ENCODE results near the gene DIP2A.

The DIP2A gene

DNA sequence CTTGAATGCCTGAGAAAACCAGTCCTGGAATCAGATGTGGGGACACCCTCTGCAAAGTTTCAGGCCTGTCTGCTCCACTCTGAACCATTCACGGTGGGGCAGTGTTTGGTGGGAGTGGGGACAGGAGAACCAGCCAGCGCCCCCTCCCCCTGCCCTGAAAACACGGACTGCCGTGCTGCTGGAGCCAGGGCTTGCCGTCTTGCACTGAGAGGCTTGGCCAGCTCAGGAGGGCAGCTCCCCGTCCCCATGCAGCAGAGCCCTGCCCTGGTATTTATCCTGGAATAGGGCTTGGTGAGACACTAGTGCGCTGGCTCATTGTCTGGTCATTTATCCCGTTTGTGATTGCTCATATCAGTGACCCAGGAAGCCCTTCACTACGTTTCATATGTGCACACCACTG lies 142.3 kb downstream of the DIP2A start:
- in situ Hi-C loops (cut with MboI; ENCODE audit: low sequenced_read_pairs), result no loop called here
- H3K4me1 ChIP-seq, result peaks cover 6% of the 10 kb centered on the region
- no peaks in the 10 kb centered on the region for H3K36me3 ChIP-seq (replicated peaks)
- DNase-seq (ENCODE audit: low spot score in 2 of 2), result no peak
- no peaks in the 10 kb centered on the region for H3K9me3 ChIP-seq
- no peaks in the 10 kb centered on the region for H3K27me3 ChIP-seq (ENCODE audit: low read depth)
- H3K4me3 ChIP-seq, result no peak overlapping the region

DNA sequence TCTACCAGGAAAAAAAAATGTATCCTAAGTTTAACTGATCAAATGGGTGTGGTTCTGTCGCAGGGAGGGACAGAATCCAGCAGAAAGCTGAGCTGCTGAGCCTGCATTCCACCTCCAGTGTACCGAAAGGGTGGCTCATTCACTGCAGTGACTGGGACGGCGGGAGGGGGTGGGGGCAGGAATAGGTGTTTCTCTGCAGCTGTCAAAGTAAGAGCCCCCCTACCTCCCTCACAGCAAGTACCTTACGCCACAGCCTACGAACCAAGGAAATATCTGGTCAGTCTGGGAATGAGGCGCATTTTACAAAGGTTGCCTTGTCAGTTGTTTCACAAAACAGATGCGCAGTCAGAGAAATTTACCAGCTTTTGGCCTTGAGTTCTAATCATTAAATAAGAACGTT lies 144.5 kb downstream of the DIP2A start:
- in situ Hi-C loops (cut with MboI; ENCODE audit: low sequenced_read_pairs), result no loop called here
- H3K4me1 ChIP-seq, result peaks cover 6% of the 10 kb centered on the region
- H3K4me3 ChIP-seq, result no peak overlapping the region
- H3K27me3 ChIP-seq (ENCODE audit: low read depth), result no peaks in the 10 kb centered on the region
- H3K9me3 ChIP-seq, result no peaks in the 10 kb centered on the region
- DNase-seq (ENCODE audit: low spot score in 2 of 2), result no peak
- H3K36me3 ChIP-seq (replicated peaks), result no peaks in the 10 kb centered on the region

DNA sequence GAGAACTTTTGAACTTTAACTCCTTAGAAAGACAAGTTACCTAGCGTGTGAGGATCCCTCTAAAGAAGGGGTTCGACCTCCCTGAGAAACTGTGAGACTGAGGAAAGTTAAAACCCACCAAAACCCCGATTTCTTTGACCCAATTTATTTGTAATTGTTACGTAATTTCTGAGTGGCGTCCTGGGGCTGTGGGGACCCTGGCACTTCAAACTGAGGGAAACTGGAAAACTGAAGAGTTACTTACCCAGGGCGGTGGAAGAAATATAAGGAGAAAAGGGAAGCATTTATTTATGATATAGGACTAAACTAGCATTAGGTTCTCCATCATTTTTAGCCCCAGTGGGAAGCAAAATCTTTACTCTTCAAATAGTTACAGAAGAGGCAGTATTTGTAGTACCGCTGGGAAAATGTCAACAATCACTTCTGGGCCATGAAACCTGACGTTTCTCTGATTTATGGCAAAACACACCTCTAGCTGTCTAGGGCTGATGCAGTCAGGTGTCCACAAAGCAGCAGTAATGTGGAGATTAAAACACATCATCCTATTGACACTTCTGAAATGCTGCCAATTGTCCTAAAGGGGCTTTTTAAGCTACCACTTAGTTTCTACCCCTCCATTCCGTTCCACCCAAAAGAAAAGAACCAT lies 145.8 kb downstream of the DIP2A start:
- Histone ChIP-seq H3K4me3 (no peak overlapping the region), H3K27me3 (ENCODE audit: low read depth) (no peaks in the 10 kb centered on the region), H3K4me1 (peaks cover 3% of the 10 kb centered on the region; the same call in 1 of the 2 replicates), H3K9me3 (no peaks in the 10 kb centered on the region), H3K36me3 (replicated peaks) (no peaks in the 10 kb centered on the region)
- DNase-seq (ENCODE audit: low spot score in 2 of 2), result no peak
- in situ Hi-C loops (cut with MboI; ENCODE audit: low sequenced_read_pairs), result no loop called here

DNA sequence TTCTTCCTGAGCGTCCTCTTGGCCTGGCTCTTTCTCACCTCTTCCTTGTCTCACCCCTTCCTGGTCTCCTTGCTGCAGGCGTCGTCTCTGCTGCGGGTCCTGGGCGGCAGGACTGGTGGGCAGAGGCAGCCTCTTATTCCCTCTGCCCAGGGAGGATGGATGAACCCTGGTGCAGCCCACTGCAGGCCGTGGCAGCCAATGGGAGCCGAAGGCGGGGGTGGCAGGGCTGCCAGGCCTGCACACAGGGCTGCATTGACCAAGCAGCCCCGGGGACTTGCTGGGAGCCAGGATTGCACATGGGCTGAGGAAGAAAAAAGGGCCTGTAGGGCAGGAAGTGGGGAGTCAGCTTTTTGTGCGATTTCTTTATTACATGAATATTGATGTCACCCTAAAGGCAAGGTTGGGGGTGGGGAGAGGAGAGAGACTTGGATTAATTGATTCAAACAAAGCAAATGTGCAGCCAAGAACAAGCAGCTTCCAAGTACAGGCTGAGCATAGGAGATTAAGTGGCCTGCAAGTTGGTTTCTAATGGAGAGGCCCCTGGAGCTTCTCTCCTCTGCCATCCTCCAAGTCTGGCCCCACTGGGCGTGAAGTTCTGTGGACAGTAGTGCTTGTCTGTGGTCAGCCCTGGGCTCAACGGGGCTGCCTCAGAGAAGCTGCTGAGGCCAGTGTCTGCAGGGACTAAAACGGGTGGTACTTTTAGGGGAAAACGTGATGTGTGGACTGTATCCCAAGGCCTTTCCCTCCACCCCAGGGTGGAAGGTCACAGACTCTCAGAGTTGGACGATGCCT lies 146.5 kb downstream of the DIP2A start, which contains the start of gene S100B:
S100B (minus strand) TSS at position 108 of the 792 bp plus-strand sequence. CDS start 2,667 bp downstream, outside the sequence.
- Histone ChIP-seq H3K9me3 (no peaks in the 10 kb centered on the region), H3K4me1 (peaks cover 3% of the 10 kb centered on the region; the same call in 1 of the 2 replicates), H3K4me3 (no peak within 1 kb of the TSS), H3K36me3 (replicated peaks) (no peaks in the 10 kb centered on the region), H3K27me3 (ENCODE audit: low read depth) (no peaks in the 10 kb centered on the region)
- no peak for DNase-seq (ENCODE audit: low spot score in 2 of 2)
- in situ Hi-C loops (cut with MboI; ENCODE audit: low sequenced_read_pairs), result no loop called here

DNA sequence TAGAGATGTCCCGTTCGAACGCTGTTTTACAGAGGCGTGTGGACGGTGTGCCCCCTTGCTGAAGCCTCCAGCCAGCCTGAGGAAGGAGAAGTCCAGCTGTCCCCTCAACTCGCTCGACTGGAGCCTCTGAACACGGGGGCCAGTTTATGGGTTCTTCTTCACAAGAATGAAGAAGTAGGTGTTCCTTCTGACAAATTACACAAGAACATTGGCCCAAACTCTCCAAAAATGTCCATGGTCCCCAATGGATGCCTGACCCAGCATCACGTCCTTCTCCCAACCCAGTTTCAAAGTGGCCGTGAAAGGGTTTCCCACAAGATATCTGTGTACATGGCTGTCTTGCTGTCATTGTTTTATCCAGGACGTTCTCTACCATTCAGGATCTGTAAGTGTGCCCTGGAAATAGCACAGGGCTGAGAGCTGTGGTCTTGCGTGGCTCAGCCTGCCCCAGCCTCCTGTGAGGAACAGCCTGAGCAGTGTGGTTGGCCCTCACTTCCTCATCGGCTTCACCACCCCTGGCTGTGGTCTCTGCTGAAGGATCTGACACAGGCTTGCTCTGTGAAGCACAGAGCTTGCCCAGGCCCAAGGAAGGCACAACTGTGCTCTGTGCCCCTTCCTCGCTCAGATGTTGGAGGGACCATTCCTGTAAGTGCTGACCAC lies 147.2 kb downstream of the DIP2A start:
- H3K4me1 ChIP-seq, result peaks cover 3% of the 10 kb centered on the region; the same call in 1 of the 2 replicates
- in situ Hi-C loops (cut with MboI; ENCODE audit: low sequenced_read_pairs), result no loop called here
- DNase-seq (ENCODE audit: low spot score in 2 of 2), result no peak

DNA sequence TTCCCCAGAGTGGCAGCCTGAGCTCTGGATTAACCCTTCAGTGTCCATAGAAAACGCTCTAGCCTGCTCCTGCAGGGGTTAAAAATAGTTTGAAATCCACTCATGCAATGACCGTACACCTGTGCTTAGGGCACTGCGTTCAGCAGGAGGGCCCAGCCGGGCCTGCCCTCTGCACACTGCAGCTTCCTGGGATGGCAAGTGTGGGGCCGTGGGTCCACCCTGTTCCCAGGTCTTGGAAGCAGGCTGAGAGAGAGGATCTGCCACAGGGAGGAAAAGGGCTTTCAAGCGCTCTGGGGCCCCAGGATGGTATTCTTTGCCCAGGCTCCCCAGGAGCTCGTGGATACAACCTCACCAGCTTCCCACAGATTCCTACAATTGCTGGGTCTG lies 147.7 kb downstream of the DIP2A start:
- H3K4me1 ChIP-seq, result peaks cover 3% of the 10 kb centered on the region; the same call in 1 of the 2 replicates
- no peaks in the 10 kb centered on the region for H3K9me3 ChIP-seq
- H3K36me3 ChIP-seq (replicated peaks), result no peaks in the 10 kb centered on the region
- no peak overlapping the region for H3K4me3 ChIP-seq
- H3K27me3 ChIP-seq (ENCODE audit: low read depth), result no peaks in the 10 kb centered on the region
- DNase-seq (ENCODE audit: low spot score in 2 of 2), result no peak
- in situ Hi-C loops (cut with MboI; ENCODE audit: low sequenced_read_pairs), result no loop called here

More for the DNA sequence above, 147.2 kb downstream of the DIP2A start:
- no peak overlapping the region for H3K4me3 ChIP-seq
- no peaks in the 10 kb centered on the region for H3K27me3 ChIP-seq (ENCODE audit: low read depth)
- no peaks in the 10 kb centered on the region for H3K36me3 ChIP-seq (replicated peaks)
- H3K9me3 ChIP-seq, result no peaks in the 10 kb centered on the region

DNA sequence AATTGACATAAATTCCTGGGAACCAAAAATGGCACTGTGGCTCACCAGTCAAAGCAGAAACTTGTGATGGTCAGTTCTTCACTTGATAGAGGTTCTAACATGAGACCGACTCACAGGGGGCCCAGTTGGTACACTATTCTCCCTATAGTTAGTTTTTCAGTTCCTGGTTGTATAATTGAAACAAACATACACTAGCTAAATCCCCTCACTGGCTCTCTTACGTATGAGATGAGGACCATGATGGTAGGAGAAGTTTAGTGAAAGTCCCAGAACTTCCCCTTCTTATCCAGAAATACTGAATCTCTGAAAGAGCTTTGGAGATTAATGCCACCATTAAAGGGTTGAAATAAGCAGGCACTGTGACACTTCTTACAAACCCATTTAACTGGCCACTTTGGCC lies 148.9 kb downstream of the DIP2A start:
- H3K4me1 ChIP-seq, result peaks cover 3% of the 10 kb centered on the region; the same call in 1 of the 2 replicates
- in situ Hi-C loops (cut with MboI; ENCODE audit: low sequenced_read_pairs), result no loop called here
- H3K4me3 ChIP-seq, result no peak overlapping the region
- H3K9me3 ChIP-seq, result no peaks in the 10 kb centered on the region
- no peak for DNase-seq (ENCODE audit: low spot score in 2 of 2)
- no peaks in the 10 kb centered on the region for H3K36me3 ChIP-seq (replicated peaks)
- no peaks in the 10 kb centered on the region for H3K27me3 ChIP-seq (ENCODE audit: low read depth)

DNA sequence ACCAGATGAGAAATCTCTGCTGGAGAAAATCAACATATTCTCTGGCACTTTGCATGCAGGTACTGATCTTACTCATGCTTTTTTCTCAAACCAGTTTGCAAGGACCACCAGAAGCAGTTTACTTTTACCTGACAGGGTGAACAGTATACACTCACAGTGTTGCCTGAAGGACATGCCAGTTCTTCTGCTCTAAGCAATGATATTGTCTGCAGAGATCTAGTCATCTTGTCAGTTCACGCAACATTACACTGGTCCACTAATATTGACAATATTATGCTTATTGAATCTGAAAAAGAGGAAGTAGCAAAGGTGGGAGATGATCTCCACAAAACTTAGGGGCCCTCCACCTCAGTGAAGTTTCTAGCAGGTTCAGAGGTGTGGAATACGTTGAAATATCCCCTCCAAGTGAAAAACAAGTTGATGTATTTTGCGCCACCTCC lies 150.0 kb downstream of the DIP2A start:
- no peak for DNase-seq (ENCODE audit: low spot score in 2 of 2)
- H3K4me1 ChIP-seq, result no peaks in the 10 kb centered on the region
- H3K9me3 ChIP-seq, result no peaks in the 10 kb centered on the region
- no peak overlapping the region for H3K4me3 ChIP-seq
- H3K27me3 ChIP-seq (ENCODE audit: low read depth), result no peaks in the 10 kb centered on the region
- in situ Hi-C loops (cut with MboI; ENCODE audit: low sequenced_read_pairs), result no loop called here
- no peaks in the 10 kb centered on the region for H3K36me3 ChIP-seq (replicated peaks)

DNA sequence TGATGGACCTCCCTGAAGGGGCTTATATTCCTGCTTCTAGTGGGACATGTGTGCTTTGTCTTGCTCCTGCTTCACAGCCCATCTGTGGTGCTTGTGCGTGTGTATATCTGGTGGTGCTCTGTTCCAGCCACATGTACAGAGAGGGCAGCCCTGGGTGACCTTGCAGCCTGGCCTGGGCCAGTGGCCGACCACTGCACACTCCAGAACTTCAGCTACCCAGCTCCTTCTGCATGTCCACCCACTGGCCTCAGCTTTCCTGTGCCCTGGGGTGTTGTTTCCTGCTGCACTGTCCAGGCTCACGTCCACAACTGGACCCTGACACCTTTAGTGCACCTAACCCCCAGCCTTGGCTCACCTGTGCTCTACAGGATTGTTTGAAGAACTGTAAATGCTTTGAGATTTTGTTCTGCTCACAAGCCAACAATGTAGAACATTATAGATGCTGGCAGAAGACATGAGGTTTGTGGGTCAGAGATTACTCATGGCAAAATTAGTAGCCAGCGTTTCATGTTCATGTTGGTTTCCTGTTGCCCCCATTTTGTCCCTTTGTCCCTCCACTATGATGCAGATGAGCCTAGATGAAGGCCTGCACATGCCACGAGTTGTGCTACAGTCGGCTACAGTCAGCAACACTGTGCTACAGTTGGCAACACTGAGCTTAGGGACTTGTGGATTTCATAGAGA lies 151.5 kb downstream of the DIP2A start:
- Histone ChIP-seq H3K4me1 (no peaks in the 10 kb centered on the region), H3K36me3 (replicated peaks) (no peaks in the 10 kb centered on the region), H3K9me3 (no peaks in the 10 kb centered on the region), H3K4me3 (no peak overlapping the region), H3K27me3 (ENCODE audit: low read depth) (peaks cover 3% of the 10 kb centered on the region; the same call in 1 of the 2 replicates)
- in situ Hi-C loops (cut with MboI; ENCODE audit: low sequenced_read_pairs), result no loop called here
- DNase-seq (ENCODE audit: low spot score in 2 of 2), result no peak

DNA sequence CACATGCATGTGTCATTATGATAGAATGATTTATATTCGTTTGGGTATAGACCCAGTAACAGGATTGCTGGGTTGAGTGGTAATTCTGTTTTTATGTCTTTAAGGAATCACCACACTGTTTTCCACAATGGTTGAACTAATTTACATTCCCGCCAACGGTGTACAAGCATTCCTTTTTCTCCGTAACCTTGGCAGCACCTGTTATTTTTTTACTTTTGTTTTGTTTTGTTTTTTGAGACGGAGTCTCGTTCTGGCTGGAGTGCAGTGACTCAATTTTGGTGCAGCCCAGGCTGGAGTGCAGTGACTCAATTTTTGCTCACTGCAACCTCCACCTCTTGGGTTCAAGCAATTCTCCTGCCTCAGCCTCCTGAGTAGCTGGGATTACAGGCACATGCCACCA lies 154.7 kb downstream of the DIP2A start:
- H3K4me3 ChIP-seq, result no peak overlapping the region
- H3K4me1 ChIP-seq, result no peaks in the 10 kb centered on the region
- no peaks in the 10 kb centered on the region for H3K36me3 ChIP-seq (replicated peaks)
- DNase-seq (ENCODE audit: low spot score in 2 of 2), result no peak
- H3K9me3 ChIP-seq, result no peaks in the 10 kb centered on the region
- peaks cover 5% of the 10 kb centered on the region; the same call in 1 of the 2 replicates for H3K27me3 ChIP-seq (ENCODE audit: low read depth)
- in situ Hi-C loops (cut with MboI; ENCODE audit: low sequenced_read_pairs), result no loop called here

DNA sequence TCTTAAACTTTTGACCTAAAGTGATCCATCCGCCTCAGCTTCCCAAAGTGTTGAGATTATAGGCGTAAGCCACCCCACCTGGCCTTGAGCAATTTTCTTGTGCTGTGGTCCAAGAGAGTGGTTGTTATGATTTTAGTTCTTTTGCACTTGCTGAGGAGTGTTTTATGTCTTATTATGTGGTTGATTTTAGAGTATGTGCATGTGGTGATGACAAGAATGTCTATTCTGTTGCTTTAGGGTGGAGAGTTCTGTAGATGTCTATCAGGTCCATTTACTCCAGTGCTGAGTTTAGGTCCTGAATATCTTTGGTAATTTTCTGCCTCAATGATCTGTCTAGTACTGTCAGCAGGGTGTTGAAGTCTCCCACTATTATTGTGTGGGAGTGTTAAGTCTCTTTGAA lies 157.4 kb downstream of the DIP2A start:
- H3K27me3 ChIP-seq (ENCODE audit: low read depth), result peaks cover 7% of the 10 kb centered on the region; the same call in 1 of the 2 replicates
- no peaks in the 10 kb centered on the region for H3K4me1 ChIP-seq
- in situ Hi-C loops (cut with MboI; ENCODE audit: low sequenced_read_pairs), result no loop called here
- DNase-seq (ENCODE audit: low spot score in 2 of 2), result no peak
- no peak overlapping the region for H3K4me3 ChIP-seq
- no peaks in the 10 kb centered on the region for H3K36me3 ChIP-seq (replicated peaks)
- no peaks in the 10 kb centered on the region for H3K9me3 ChIP-seq

DNA sequence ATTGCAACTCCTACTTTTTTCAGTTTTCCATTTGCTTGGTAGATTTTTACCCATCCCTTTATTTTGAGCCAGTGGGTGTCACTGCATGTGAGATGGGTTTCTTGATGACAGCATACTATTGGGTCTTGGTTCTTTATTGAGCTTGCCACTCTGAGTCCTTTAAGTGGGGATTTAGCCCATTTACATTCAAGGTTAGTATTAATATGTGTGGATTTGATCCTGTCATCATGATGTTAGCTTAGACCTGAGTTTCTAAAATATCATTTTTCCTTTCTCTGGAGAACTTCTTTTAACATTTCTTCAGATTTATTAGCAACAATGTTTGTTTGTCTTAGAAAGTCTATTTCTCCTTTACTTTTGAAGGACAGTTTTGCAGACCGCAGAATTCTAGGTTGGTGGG lies 158.0 kb downstream of the DIP2A start:
- Histone ChIP-seq H3K36me3 (replicated peaks) (no peaks in the 10 kb centered on the region), H3K9me3 (no peaks in the 10 kb centered on the region), H3K4me3 (no peak overlapping the region), H3K4me1 (no peaks in the 10 kb centered on the region), H3K27me3 (ENCODE audit: low read depth) (peaks cover 7% of the 10 kb centered on the region; the same call in 1 of the 2 replicates)
- in situ Hi-C loops (cut with MboI; ENCODE audit: low sequenced_read_pairs), result no loop called here
- no peak for DNase-seq (ENCODE audit: low spot score in 2 of 2)

DNA sequence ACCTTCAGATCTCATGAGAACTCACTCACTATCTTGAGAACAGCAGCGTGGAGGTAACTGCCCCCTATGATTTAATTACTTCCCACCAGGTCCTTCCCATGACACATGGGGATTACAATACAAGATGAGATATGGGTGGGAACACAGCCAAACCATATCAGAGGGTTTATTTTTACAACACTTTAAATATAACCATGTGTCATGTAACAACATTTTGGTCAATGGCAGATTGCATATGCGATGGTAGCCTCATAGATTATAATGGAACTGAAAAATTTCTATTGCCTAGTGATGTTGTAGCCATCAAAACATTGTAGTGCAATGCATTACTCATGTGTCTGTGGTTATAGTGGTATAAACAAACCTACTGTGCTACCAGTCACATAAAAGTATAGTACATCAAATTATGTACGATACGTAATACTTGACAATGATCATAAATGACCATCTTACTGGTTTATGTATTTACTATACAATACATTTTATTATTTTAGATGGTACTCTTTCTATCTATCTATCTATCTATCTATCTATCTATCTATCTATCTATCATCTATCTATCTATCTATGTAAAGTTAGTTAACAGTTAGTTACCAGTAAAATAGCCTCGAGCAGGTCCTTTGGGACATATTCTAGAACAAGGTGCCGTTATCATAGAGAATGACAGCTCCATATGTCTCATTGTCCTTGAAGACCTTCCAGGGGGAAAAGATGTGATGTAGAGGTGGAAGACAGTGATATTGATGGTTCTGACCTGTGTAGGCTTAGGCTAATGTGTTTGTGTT lies 158.8 kb downstream of the DIP2A start:
- no peaks in the 10 kb centered on the region for H3K9me3 ChIP-seq
- DNase-seq (ENCODE audit: low spot score in 2 of 2), result no peak
- no peaks in the 10 kb centered on the region for H3K36me3 ChIP-seq (replicated peaks)
- in situ Hi-C loops (cut with MboI; ENCODE audit: low sequenced_read_pairs), result no loop called here
- peaks cover 7% of the 10 kb centered on the region; the same call in 1 of the 2 replicates for H3K27me3 ChIP-seq (ENCODE audit: low read depth)
- no peaks in the 10 kb centered on the region for H3K4me1 ChIP-seq
- no peak overlapping the region for H3K4me3 ChIP-seq

Measured in HAP-1 (cell line).